Esophagus squamous epithelium (tissue), 4 donors: ENCODE data around the gene GRID2.

ENCODE experiments used
- POLR2A ChIP-seq, 4 donors: fragments of 450-650 bp; IDR thresholded peaks; one replicate each; pipeline ENCODE4 v1.6.1; 2017; ENCODE audit warnings: antibody characterized with exemption in 4 of 4, mild to moderate bottlenecking in 4 of 4, moderate library complexity in 3 of 4
- TF ChIP-seq, protein P1 (sequence below), 6 experiments: fragments of 450-650 bp in 4 of 6; fragments of 200-600 bp in 2 of 6; sonication (generic) in 2 of 6; IDR thresholded peaks; one replicate each; pipeline ENCODE4 v1.5.1; 2016 to 2019; ENCODE audit warnings: antibody characterized with exemption in 6 of 6, mild to moderate bottlenecking in 4 of 6, moderate library complexity in 4 of 6

GRCh38 chr4:93475730-93476129, 1172.0 kb downstream of the GRID2 start:
- TF ChIP-seq, protein P1, sequence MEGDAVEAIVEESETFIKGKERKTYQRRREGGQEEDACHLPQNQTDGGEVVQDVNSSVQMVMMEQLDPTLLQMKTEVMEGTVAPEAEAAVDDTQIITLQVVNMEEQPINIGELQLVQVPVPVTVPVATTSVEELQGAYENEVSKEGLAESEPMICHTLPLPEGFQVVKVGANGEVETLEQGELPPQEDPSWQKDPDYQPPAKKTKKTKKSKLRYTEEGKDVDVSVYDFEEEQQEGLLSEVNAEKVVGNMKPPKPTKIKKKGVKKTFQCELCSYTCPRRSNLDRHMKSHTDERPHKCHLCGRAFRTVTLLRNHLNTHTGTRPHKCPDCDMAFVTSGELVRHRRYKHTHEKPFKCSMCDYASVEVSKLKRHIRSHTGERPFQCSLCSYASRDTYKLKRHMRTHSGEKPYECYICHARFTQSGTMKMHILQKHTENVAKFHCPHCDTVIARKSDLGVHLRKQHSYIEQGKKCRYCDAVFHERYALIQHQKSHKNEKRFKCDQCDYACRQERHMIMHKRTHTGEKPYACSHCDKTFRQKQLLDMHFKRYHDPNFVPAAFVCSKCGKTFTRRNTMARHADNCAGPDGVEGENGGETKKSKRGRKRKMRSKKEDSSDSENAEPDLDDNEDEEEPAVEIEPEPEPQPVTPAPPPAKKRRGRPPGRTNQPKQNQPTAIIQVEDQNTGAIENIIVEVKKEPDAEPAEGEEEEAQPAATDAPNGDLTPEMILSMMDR (IDR thresholded peaks at IDR 0.05), result no peak
- no peak for TF ChIP-seq POLR2A (IDR thresholded peaks at IDR 0.05)
